NAMALWA (cell line): ENCODE measurements around the gene SENP6.

ENCODE experiments used
- DNase-seq: peaks from one replicate; pipeline ENCODE4 v3.0.0-alpha.2; 2015; ENCODE audit warnings: low spot score

The SENP6 gene

GRCh38 chr6:75748743-75749538 lies 147.3 kb downstream of the SENP6 start, which contains the start of gene MYO6:
Gene MYO6, plus strand, starts transcription at chr6:75749239. Its CDS starts 68,309 bp downstream, at chr6:75817548.
- DNase-seq = peak; percentile 34

GRCh38 chr6:75751443-75751842 lies 149.8 kb downstream of the SENP6 start:
- DNase-seq = no peak

DNA sequence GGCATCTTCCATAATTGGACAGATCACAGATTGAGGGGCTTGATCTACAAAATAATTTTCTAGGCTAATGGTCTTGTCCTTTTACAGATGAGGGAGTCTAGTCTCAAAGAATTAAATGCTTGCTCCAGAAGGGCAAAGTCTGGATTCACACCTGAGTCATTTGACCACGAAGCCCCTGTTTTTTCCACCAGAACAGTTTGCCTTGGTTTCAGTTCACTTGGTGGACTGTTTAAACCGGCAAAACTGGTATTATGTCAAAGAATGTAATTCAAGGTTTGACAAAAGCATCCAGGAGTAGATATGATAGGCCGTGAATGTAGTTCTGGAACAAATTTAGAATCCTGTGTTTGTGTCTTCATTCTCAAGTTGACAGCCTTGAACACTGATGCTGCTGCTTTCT lies 150.7 kb downstream of the SENP6 start:
- DNase-seq = no peak

GRCh38 chr6:75755704-75756103 lies 154.0 kb downstream of the SENP6 start:
- no peak for DNase-seq

DNA sequence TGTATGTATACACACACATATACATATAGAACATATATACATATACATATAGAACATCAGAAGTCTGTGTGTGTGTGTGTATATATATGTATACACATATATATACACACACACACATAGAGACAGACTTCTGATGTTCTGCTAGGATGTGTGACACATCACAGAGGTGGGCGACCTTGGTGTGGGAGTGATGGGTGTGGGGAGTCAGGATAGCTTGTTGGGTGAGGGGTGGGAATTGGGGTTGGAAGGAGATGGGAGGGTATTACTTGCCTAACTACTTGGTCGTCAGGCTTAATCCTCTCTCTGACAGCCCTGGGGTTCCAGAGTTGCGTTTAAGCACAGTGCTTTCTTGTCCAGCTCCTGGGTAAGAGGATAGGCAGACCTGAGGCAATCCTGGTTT lies 155.6 kb downstream of the SENP6 start:
- DNase-seq = no peak

DNA sequence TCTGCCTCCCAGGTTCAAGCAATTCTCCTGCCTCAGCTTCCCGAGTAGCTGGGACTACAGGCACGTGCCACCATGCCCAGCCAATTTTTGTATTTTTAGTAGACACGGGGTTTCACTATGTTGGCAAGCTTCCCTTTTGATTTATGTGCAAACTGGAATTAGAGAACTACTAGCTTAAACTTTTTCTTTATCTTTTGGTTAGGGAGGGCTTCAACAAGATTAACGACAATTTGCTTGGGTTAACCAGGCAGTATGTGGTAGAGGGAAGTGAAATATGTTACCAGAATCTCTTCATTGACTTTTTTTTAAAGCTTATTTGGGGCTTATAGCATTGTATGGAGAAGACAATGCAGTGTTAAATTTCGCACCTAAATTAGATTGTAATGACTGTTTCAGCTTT lies 156.4 kb downstream of the SENP6 start:
- no peak for DNase-seq

GRCh38 chr6:75759207-75759606 lies 157.5 kb downstream of the SENP6 start:
- DNase-seq = no peak

DNA sequence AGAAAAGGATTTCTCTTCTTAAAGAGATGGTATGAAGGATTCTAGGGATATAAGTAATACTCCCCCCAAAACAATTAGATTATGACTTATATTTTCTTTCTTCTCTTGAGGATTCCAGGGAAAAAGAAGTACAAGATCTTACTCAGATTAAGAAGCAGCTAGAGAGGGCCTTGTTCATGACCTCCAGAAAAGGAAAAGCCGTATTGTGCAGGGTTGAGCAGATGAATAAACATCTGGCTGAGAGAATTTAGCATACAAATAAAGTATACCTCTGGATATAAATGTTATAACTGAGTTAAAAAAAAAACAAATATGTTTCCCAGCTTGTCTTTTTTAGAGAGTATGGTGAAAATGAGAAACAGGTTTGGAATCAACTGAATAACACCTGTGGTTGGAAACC lies 158.6 kb downstream of the SENP6 start:
- no peak for DNase-seq

DNA sequence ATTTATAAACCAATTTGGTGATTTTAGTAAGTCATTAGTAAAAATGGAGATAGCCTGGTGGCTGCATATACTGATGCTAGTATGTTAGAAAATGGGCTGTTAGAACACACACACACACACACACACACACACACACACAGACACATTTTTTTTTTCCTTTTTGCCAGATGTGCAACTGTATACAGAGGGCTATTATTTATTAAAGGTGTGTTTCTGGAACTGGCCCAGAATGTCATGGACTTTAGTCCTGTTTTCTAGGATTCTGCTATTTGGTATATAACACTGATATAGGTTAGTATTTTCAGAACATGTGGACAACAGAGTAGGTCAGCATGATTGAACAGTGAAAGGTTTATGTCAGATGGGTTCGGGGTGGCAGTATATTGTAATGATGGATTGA lies 159.8 kb downstream of the SENP6 start:
- no peak for DNase-seq

DNA sequence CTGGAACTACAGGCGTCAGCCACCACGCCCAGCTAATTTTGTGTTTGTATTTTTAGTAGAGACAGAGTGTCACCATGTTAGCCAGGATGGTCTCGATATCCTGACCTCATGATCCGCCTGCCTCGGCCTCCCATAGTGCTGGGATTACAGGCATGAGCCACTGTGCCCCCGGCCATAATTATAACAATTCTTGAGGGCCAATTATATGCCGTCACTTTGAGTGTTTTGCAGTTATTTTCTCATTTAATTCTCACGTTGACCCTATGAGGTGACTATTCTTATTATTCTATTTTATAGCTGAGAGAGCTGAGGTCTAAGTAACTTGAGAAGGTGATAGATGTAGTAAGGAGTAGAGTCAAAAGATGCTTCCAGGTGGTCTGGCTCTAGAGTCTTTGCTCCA lies 160.4 kb downstream of the SENP6 start:
- DNase-seq = no peak

- DNase-seq = no peak
Measured at GRCh38 chr6:75766387-75766786, 164.7 kb downstream of the SENP6 start.
